ENCODE results near the gene FLOT2.
"Not testable (repeated sequence)": the region's sequence is repeated elsewhere in the genome, so short reads cannot be mapped to it uniquely, and the experiment has no call there.

Gene FLOT2

GRCh38 chr17:28895794-28896447, 1.6 kb downstream of the FLOT2 start:
- DNase-seq (ENCODE audit: low read depth): no peak

DNA sequence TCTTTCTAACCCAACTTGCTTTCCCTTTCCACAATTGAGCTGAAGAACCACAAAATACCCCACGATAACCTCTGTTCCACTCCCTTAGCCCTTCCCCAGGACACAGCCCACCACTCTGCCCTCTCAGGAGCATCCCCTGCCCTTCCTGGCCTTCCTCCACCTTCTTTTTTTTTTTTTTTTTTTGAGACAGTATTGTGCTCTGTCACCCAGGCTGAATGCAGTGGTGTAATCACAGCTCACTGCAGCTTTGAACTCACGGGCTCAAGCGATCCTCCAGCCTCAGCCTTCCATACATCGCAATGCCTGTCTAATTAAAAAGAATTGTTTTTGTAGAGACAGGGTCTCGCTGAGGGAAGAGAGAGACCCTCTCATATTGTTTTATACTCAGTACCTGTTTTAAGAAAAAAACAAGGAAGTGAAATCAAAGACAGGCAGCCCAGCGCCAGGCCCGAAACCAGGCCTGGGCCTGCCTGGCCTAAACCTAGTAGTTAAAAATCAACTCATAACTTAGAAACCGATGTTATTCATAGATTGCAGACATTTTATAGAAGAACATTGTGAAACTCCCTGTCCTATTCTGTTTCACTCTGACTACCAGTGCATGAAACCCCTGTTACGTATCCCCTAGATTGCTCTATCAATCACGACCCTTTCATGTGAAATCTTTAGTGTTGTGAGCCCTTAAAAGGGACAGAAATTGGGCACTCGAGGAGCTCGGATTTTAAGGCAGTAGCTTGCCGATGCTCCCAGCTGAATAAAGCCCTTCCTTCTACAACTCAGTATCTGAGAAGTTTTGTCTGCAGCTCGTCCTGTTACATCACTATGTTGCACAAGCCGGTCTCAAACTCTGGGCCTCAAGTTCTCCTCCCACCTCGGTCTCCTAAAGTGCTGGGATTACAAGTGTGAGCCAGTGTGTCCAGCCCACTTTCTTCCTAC, 4.0 kb downstream of the FLOT2 start:
- not testable (repeated sequence) for DNase-seq (ENCODE audit: low read depth)

DNA sequence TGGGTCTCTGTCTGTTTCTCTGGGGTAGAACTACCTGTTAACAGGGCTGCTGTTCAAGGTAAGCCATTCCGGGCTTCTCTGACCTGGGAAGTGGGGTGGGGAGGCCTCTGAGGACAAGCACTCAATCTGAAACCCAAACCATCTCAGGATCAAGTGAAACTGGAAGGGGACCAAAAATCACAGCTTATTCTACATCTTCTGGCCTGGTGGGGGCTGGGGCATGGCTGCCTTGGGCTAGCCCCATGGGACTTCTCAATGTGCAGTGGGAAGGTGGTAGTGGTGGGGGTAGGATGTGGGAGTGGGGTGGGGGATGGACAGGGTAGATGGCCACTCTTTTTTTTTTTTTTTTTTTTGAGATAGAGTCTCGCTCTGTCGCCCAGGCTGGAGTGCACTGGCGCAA, 5.5 kb downstream of the FLOT2 start:
- no peak for DNase-seq (ENCODE audit: low read depth)

DNA sequence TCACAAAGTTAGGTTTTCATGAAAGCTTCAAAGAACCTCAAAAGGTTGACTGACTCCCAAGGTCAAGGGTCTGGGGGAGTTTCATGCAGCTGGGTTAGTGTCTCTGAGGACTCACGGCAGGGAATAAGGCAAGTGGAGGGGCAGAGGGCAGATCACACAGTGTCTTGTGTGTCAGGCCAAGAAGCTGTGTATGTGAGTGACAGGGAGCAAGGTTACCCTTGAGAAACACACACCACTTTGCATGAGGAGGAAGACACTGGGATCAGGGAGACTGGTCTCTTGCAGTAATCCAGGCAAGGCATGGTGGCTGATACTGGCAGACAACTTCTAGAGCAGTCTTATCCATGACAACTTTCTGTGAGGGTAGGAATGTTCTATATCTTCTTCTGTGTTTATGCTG, 6.3 kb downstream of the FLOT2 start:
- no peak for DNase-seq (ENCODE audit: low read depth)

- DNase-seq (ENCODE audit: low read depth): no peak
Observed at GRCh38 chr17:28889996-28890395, 7.5 kb downstream of the FLOT2 start.

DNA sequence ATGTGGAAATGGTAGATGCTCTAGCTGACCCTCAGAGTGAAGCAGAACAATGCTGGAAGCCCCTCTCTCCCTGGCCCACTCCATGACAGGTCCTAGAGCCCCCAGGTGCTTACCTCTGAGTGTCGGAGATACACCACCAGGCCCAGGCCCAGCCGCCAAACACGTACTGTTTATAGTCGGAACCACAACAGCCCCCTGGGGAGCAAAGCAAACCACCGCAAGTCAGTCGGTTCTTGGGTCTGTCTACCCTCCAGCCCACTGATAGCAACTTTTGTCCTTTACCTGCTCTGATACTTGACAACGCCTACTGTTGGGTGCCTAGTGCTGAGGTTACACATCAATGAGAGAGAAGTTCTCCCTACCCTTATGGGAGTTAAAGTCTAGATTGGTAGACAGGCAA, 8.7 kb downstream of the FLOT2 start:
- no peak for DNase-seq (ENCODE audit: low read depth)

- no peak for DNase-seq (ENCODE audit: low read depth)
Observed at GRCh38 chr17:28887871-28888471, 9.6 kb downstream of the FLOT2 start.

GRCh38 chr17:28885951-28886350, 11.6 kb downstream of the FLOT2 start:
- DNase-seq (ENCODE audit: low read depth): no peak

DNA sequence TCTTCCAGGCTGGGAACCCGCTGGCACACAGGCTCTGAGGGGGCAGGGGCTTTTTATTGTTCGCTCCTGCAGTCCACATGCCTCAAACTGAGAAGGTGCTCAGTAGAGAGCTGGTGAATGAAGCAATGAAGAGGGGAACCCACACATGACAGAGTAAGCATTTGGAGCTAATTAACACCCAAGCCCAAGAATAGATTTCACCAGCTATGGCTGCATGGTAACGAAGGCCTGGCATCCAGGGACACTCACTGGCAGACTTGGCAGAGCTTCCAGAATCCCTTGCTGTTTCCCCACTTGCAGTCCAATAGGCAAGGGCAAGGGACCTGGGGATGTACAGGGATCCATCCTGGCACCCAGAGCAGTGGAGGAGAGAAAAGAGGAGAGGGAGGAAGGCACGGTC, 12.2 kb downstream of the FLOT2 start:
- no peak for DNase-seq (ENCODE audit: low read depth)

DNA sequence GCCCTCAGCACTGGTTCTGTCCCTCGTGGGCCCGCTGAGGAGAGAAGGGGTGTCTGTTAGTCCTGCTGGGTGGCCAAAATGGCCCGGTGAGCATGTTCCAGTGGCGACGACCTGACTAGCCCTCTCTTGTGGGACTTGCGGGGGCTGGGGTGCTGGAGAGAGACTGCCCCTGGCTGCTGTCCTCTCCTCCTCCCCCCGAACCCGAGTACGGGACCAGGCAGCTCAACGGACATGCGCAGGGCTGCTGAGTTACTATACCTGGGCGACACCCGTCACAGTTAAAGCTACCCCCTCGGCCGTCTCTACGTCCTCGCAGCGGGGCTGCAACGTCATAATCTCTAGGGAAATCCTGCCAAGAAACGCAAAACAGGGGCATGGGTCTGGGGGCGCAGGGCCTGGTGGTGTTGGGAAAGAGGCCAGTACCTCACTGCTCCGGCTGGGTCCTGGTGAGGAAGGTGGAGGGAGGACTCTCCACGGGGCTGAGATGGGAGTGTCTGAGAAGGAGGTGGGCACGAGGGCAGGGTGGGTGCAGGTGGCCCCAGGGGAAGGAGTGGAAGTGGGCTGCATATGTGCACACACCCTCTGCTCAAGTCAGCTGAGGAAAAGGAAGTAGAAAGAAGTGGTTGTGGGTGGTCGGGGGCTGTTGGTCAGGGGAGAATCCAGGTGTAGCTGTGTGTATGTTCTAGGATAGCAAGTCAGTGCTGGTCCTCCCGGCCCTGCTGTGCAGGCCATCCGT, 13.4 kb downstream of the FLOT2 start:
- no peak for DNase-seq (ENCODE audit: low read depth)

DNA sequence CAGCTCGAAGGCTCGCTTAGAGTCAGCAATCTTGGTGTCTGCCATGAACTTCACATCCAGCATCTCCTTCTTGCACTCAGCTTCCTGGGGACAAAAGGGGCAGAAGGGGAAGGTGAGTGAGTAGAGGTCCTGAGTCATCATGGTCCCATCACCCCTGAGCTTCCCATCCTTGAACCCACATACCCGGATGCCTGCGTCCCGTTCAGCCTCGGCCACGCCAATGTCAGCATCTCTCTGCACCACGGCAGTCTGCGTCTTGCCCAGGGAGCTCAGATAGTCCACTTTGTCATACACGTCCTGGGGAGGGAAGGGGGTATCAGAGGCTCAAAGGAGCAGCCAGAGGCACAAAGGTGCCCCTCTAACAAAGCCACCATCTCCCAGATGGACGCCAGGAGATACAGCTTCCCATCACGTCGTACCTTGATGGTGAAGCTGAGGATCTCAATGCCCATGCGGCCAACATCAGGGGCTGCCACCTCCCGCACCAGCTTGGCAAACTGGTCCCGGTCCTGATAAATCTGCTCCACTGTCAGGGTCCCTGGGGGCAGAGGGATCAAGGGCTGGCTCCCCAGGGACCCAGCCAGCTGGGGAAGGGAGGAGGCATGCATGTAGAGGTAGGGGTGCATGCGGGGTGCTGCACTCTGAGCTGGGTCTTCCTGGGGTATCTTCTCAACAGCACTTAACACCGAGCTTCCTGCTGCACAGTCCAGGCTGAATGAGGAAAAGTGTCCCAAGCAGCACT, 15.2 kb downstream of the FLOT2 start:
- no peak for DNase-seq (ENCODE audit: low read depth)

GRCh38 chr17:28881533-28882056, 15.9 kb downstream of the FLOT2 start:
- DNase-seq (ENCODE audit: low read depth): no peak

GRCh38 chr17:28880572-28880945, 17.0 kb downstream of the FLOT2 start:
- no peak for DNase-seq (ENCODE audit: low read depth)

DNA sequence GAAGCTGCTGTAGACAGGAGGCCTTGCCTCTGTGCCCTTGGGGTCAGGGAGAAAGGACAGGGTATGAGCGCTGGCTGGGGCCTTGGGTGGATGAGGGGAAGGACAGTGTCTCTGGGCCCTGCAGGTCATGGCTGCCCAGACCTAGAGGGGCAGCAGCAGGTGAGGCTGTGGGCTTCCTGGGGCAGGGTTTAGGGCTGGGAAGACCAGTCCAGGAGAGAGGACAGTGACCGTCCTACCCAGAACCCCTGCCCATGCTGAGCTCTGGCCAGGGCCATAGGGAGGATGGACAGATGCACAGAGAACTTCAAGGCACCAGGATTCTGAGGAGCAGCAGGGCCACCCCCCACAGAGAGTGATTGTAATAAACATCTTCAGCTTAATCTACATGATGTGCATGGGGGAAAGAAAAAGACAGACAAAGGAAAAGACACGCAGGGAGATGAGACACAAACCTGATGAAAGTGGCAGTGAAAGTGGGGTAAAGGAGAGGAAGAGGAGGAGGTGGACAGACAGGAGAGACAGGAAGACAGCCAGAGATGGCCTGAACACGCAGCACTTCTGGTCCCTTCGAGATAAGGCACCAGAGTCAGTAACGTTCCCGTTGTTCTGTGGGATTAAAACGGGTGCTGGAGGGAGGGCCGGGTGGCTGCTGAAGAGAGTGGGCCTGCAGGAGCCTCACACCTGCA, 17.5 kb downstream of the FLOT2 start:
- DNase-seq (ENCODE audit: low read depth): no peak

GRCh38 chr17:28878981-28879380, 18.6 kb downstream of the FLOT2 start:
- DNase-seq (ENCODE audit: low read depth): no peak

DNA sequence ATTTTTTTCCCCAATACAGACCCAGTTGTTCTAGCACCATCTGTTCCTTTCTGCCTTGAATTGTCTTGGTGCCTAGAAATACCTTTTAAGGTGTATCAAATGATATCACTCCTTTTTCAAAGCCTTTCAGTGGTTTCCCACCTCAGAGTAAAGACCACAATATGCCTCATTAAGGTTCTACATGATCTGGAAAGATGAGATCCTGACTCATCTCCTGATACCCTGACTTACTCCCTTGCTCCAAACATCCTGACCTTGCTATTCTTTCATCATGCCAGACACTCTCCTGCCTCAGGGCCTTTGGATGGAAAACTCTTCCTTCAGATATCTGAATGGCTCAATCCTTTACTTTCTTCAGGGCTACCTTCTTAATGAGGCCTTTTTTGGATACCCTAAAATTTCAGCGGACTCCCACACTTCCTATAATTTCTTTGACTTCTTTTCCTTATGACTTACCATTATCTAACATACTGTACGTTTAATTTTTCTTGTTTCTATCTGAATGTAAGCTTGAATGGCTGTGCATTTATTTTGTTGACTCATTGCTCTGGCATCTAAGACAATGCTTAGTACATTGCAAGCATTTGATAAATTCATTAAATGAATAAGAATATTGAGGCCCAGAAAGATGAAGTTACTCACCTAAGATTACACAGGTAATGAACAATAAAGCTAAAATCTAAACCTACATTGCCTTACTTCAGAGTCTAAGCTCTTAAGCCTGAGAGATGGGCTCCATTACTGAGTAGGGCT, 19.2 kb downstream of the FLOT2 start:
- no peak for DNase-seq (ENCODE audit: low read depth)

- not testable (repeated sequence) for DNase-seq (ENCODE audit: low read depth)
Observed at GRCh38 chr17:28877150-28877711, 20.3 kb downstream of the FLOT2 start.

DNA sequence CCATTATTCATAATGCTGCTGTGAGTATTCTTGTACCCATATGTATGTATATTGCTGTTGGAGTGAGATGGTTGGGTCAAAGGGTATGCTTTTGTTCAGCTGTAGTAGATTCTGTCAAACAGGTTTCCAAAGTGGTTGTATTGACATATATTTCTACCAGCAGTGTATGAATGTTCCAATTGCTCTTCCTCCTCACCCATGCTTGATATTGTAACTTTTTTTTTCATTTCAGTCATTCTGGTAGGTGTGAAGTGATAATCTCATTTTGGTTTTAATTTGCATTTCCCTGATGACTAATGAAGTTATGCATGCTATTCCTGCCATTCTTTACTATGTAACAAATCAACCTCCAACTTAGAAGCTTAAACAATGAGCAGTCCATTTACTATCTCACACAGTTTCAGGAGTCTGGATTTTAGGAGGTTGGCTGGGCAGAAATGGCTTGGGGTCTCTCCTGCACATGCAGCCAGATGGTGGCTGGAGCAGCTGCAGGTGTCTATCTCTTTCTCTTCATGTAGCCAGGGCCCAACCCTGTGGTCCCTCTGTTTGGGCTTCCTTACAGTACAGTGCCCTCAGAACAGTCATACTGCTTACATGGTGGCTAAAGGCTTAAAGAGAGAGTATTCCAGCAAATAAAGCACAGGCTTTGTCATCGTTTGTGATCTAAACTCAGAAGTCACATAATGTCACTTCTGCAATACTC, 21.5 kb downstream of the FLOT2 start:
- no peak for DNase-seq (ENCODE audit: low read depth)

DNA sequence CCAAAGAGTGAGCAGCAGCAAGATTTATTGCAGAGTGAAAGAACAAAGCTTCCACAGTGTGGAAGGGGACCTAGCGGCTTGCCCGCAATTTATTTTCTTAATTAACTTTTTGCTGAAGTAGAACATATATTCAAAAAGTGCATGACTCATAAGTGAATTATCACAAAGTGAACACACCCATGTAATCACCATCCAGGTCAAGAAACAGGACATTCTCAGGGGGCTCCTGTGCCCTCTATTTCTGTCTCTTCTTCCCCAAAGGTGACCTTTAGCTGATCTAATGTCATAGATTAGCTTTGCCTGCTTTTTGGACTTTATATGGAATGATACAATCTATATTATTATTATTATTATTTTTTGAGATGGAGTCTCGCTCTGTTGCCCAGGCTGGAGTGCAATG, 22.8 kb downstream of the FLOT2 start:
- no peak for DNase-seq (ENCODE audit: low read depth)

All from stimulated activated CD4-positive, alpha-beta T cell treated with anti-CD3 and anti-CD28 coated beads, Interleukin-2, amount 100 ng/mL, for 4 hours (primary cell).